WTC11 (cell line): ENCODE data around the gene S1PR3. TPM values are rescaled to one million over a fixed set of nuclear protein-coding genes. Genes with fewer than 3 reads are reported as not detected.

Experiments
- ATAC-seq: fragments of 200-7000 bp; cut with Tn5 transposase; 2 replicates; pipeline ENCODE4 v1.10.0; 2021; ENCODE audit warnings: mild to moderate bottlenecking, moderate library complexity
- CTCF ChIA-PET: fragments of 300-600 bp; sonication (Branson Sonifier 250); formaldehyde crosslinking; loops from one replicate; lab custom pipeline; 2021; ENCODE audit warnings: antibody characterized with exemption; lab: Charles Lee
- POLR2A ChIA-PET: fragments of 350-600 bp; sonication (Branson Sonifier 250); formaldehyde crosslinking; loops from one replicate; lab custom pipeline; 2021; ENCODE audit warnings: antibody characterized with exemption; lab: Charles Lee
- DNase-seq: peaks from one replicate; pipeline ENCODE4 v3.0.0; 2021; ENCODE audit warnings: low spot score
- H3K27ac Mint-ChIP-seq: 2 replicates; pipeline ENCODE4 v1.8.0; 2021; ENCODE audit warnings: mixed read lengths
- H3K27me3 Mint-ChIP-seq: 2 replicates; pipeline ENCODE4 v1.8.0; 2021; ENCODE audit warnings: low read depth, mild to moderate bottlenecking, moderate library complexity, mixed read lengths
- H3K36me3 Mint-ChIP-seq: 2 replicates; pipeline ENCODE4 v1.8.0; 2021; ENCODE audit warnings: mixed read lengths
- H3K4me1 Mint-ChIP-seq: 2 replicates; pipeline ENCODE4 v1.8.0; 2022; ENCODE audit warnings: mixed read lengths
- H3K4me3 Mint-ChIP-seq: 2 replicates; pipeline ENCODE4 v1.8.0; 2021; ENCODE audit warnings: mild to moderate bottlenecking, moderate library complexity, mixed read lengths
- H3K9me3 Mint-ChIP-seq: 2 replicates; pipeline ENCODE4 v1.8.0; 2021; ENCODE audit warnings: mixed read lengths
- AR ChIP-seq: fragments of 250-450 bp; sonication (Bioruptor Pico); IDR thresholded peaks from 2 replicates; pipeline ENCODE4 v1.9.0; 2021; ENCODE audit warnings: mild to moderate bottlenecking
- ATF1 ChIP-seq: sonication (generic); formaldehyde crosslinking; IDR thresholded peaks from 2 replicates; pipeline ENCODE4 v1.8.1; 2023; ENCODE audit warnings: mild to moderate bottlenecking, moderate library complexity, missing genetic modification reagents
- ATF2 ChIP-seq: sonication (generic); formaldehyde crosslinking; IDR thresholded peaks from 2 replicates; pipeline ENCODE4 v1.8.1; 2022; ENCODE audit warnings: low read depth, missing genetic modification reagents, borderline replicate concordance
- CREB1 ChIP-seq: sonication (generic); formaldehyde crosslinking; IDR thresholded peaks from 2 replicates; pipeline ENCODE4 v1.8.0; 2023; ENCODE audit warnings: mild to moderate bottlenecking, missing genetic modification reagents
- E2F1 ChIP-seq: sonication (generic); formaldehyde crosslinking; IDR thresholded peaks from 2 replicates; pipeline ENCODE4 v1.8.0; 2022; ENCODE audit warnings: mild to moderate bottlenecking, missing genetic modification reagents
- E2F4 ChIP-seq: sonication (generic); formaldehyde crosslinking; IDR thresholded peaks from 2 replicates; pipeline ENCODE4 v1.8.1; 2022; ENCODE audit warnings: low read depth, mild to moderate bottlenecking, moderate library complexity, missing genetic modification reagents, borderline replicate concordance
- FOXK1 ChIP-seq: sonication (generic); formaldehyde crosslinking; IDR thresholded peaks from 2 replicates; pipeline ENCODE4 v1.8.0; 2022; ENCODE audit warnings: mild to moderate bottlenecking, moderate library complexity, missing genetic modification reagents
- GTF2I ChIP-seq: fragments of 250-450 bp; sonication (Bioruptor Pico); conservative IDR thresholded peaks from 2 replicates; pipeline ENCODE4 v1.4.0; 2021; ENCODE audit warnings: mild to moderate bottlenecking
- MYBL2 ChIP-seq: sonication (generic); formaldehyde crosslinking; IDR thresholded peaks from 2 replicates; pipeline ENCODE4 v1.8.1; 2023; ENCODE audit warnings: mild to moderate bottlenecking, moderate library complexity, missing genetic modification reagents
- NFATC4 ChIP-seq: fragments of 250-450 bp; sonication (Bioruptor Pico); IDR thresholded peaks from 2 replicates; pipeline ENCODE4 v1.9.0; 2021; ENCODE audit warnings: mild to moderate bottlenecking
- NFYB ChIP-seq: sonication (generic); formaldehyde crosslinking; conservative IDR thresholded peaks from 2 replicates; pipeline ENCODE4 v1.8.0; 2022; ENCODE audit warnings: low read depth, missing genetic modification reagents
- NR3C1 ChIP-seq: sonication (generic); formaldehyde crosslinking; conservative IDR thresholded peaks from 2 replicates; pipeline ENCODE4 v1.8.1; 2023; ENCODE audit warnings: low read depth, mild to moderate bottlenecking, missing genetic modification reagents
- OVOL2 ChIP-seq: fragments of 250-450 bp; sonication (Bioruptor Pico); IDR thresholded peaks from 2 replicates; pipeline ENCODE4 v1.9.0; 2021; ENCODE audit warnings: mild to moderate bottlenecking, borderline replicate concordance
- PREB ChIP-seq: sonication (generic); formaldehyde crosslinking; IDR thresholded peaks from 2 replicates; pipeline ENCODE4 v1.8.1; 2022; ENCODE audit warnings: mild to moderate bottlenecking, missing genetic modification reagents, moderate library complexity, borderline replicate concordance
- TEAD1 ChIP-seq: sonication (generic); formaldehyde crosslinking; IDR thresholded peaks from 2 replicates; pipeline ENCODE4 v1.8.0; 2022; ENCODE audit warnings: mild to moderate bottlenecking, missing genetic modification reagents
- TEAD4 ChIP-seq: sonication (generic); formaldehyde crosslinking; IDR thresholded peaks from 2 replicates; pipeline ENCODE4 v1.8.0; 2022; ENCODE audit warnings: mild to moderate bottlenecking, missing genetic modification reagents
- TP53 ChIP-seq: sonication (generic); formaldehyde crosslinking; IDR thresholded peaks from 2 replicates; pipeline ENCODE4 v1.8.1; 2023; ENCODE audit warnings: mild to moderate bottlenecking, missing genetic modification reagents
- ZBTB43 ChIP-seq: sonication (generic); formaldehyde crosslinking; IDR thresholded peaks from 2 replicates; pipeline ENCODE4 v1.8.1; 2023; ENCODE audit warnings: mild to moderate bottlenecking, missing genetic modification reagents
- ZMAT4 ChIP-seq: fragments of 250-450 bp; sonication (Bioruptor Pico); IDR thresholded peaks from 2 replicates; pipeline ENCODE4 v1.9.0; 2021; ENCODE audit warnings: mild to moderate bottlenecking
- ZNF263 ChIP-seq: sonication (generic); formaldehyde crosslinking; IDR thresholded peaks from 2 replicates; pipeline ENCODE4 v1.8.1; 2022; ENCODE audit warnings: low read depth, mild to moderate bottlenecking, moderate library complexity, missing genetic modification reagents
- ZNF396 ChIP-seq: fragments of 250-450 bp; sonication (Bioruptor Pico); IDR thresholded peaks from 2 replicates; pipeline ENCODE4 v1.8.0; 2021; ENCODE audit warnings: mild to moderate bottlenecking, moderate library complexity, borderline replicate concordance
- ZNF416 ChIP-seq: fragments of 250-450 bp; sonication (Bioruptor Pico); IDR thresholded peaks from 2 replicates; pipeline ENCODE4 v1.9.0; 2021; ENCODE audit warnings: mild to moderate bottlenecking, inconsistent platforms
- ZNF425 ChIP-seq: fragments of 250-450 bp; sonication (Bioruptor Pico); conservative IDR thresholded peaks from 2 replicates; pipeline ENCODE4 v1.9.0; 2021; ENCODE audit warnings: mild to moderate bottlenecking
- ZNF671 ChIP-seq: fragments of 250-450 bp; sonication (Bioruptor Pico); IDR thresholded peaks from 2 replicates; pipeline ENCODE4 v1.8.0; 2021; ENCODE audit warnings: mild to moderate bottlenecking
- total RNA-seq: library from RNA; stranded (reverse); gene quantifications from 3 replicates; pipeline ENCODE4 v1.2.3, GENCODE V29; 2021

The S1PR3 gene
- total RNA-seq, 1 experiment from 2014 or later = 7.1 TPM

- Mint-ChIP-seq H3K27ac (no peak overlapping the region), H3K4me1 (peaks cover 16% of the 10 kb centered on the region), H3K4me3 (no peak overlapping the region), H3K27me3 (no peaks in the 10 kb centered on the region), H3K36me3 (no peaks in the 10 kb centered on the region), H3K9me3 (no peaks in the 10 kb centered on the region)
- ChIA-PET POLR2A (no interaction called here), CTCF (interaction anchor here (1.9 kb wide), 1 partner anchor 19 kb away, joined by 5 read pairs; no protein-coding TSS in a partner anchor)
- ATAC-seq = no peak
- no peak for TF ChIP-seq NR3C1 (CRISPR knock-in tag)
- no peak for TF ChIP-seq MYBL2
- TF ChIP-seq ZNF425 (CRISPR knock-in tag) = no peak
- no peak for TF ChIP-seq ZBTB43 (CRISPR knock-in tag)
- TF ChIP-seq OVOL2 (CRISPR knock-in tag) = no peak
- TF ChIP-seq TP53 = no peak
- no peak for TF ChIP-seq CREB1 (CRISPR knock-in tag)
- no peak for TF ChIP-seq ZNF263 (CRISPR knock-in tag)
- TF ChIP-seq TEAD4 (CRISPR knock-in tag) = no peak
- TF ChIP-seq PREB (CRISPR knock-in tag) = no peak
- TF ChIP-seq ZNF416 (CRISPR knock-in tag) = no peak
- TF ChIP-seq ATF1 (CRISPR knock-in tag) = no peak
- no peak for TF ChIP-seq NFATC4 (CRISPR knock-in tag)
- no peak for TF ChIP-seq ZNF396 (CRISPR knock-in tag)
- TF ChIP-seq ATF2 = no peak
- TF ChIP-seq AR (CRISPR knock-in tag) = no peak
- DNase-seq = no peak
These were observed 22.5 kb upstream of the S1PR3 start for GRCh38 chr9:88968799-88969198.

GRCh38 chr9:88969646-88970373 lies 21.5 kb upstream of the S1PR3 start:
- DNase-seq (no peak), ATAC-seq (no peak; the same call in 1 of the 2 replicates)
- ChIA-PET CTCF (interaction anchor here (1.9 to 2.2 kb wide), 2 partner anchors 18 to 21 kb away, joined by 5 to 11 read pairs; partner anchors contain the start of gene S1PR3), POLR2A (interaction anchor here (0.5 kb wide), 1 partner anchor 86 kb away, joined by 3 read pairs; no protein-coding TSS in a partner anchor)
- H3K4me1 Mint-ChIP-seq = peaks cover 16% of the 10 kb centered on the region
- H3K27me3 Mint-ChIP-seq = no peaks in the 10 kb centered on the region
- no peak overlapping the region for H3K27ac Mint-ChIP-seq
- H3K4me3 Mint-ChIP-seq = no peak overlapping the region
- no peaks in the 10 kb centered on the region for H3K9me3 Mint-ChIP-seq
- H3K36me3 Mint-ChIP-seq = no peaks in the 10 kb centered on the region
- no peak for TF ChIP-seq GTF2I (CRISPR knock-in tag)
- TF ChIP-seq TEAD1 (CRISPR knock-in tag) = no peak
- TF ChIP-seq TEAD4 (CRISPR knock-in tag) = no peak
- TF ChIP-seq ZNF671 (CRISPR knock-in tag) = no peak
- no peak for TF ChIP-seq MYBL2
- no peak for TF ChIP-seq E2F1 (CRISPR knock-in tag)
- no peak for TF ChIP-seq FOXK1 (CRISPR knock-in tag)
- TF ChIP-seq NFYB (CRISPR knock-in tag) = no peak
- no peak for TF ChIP-seq E2F4 (CRISPR knock-in tag)
- no peak for TF ChIP-seq ZMAT4 (CRISPR knock-in tag)
